Measurements from ENCODE around the gene MS4A7.

Gene MS4A7

GRCh38 chr11:60371386-60371785 lies 6.9 kb upstream of the MS4A7 start:
- DNase-seq (ENCODE audit: low spot score), result no peak

GRCh38 chr11:60371854-60372253 lies 6.5 kb upstream of the MS4A7 start:
- no peak for DNase-seq (ENCODE audit: low spot score)

- DNase-seq (ENCODE audit: low spot score), result no peak
Observed at GRCh38 chr11:60372767-60373166, 5.6 kb upstream of the MS4A7 start.

- no peak for DNase-seq (ENCODE audit: low spot score)
Observed at GRCh38 chr11:60375316-60375715, 3.0 kb upstream of the MS4A7 start.

- no peak for DNase-seq (ENCODE audit: low spot score)
Observed at GRCh38 chr11:60376601-60377000, 1.7 kb upstream of the MS4A7 start.

GRCh38 chr11:60377401-60378136 lies 763 bp upstream of the MS4A7 start:
- DNase-seq (ENCODE audit: low spot score), result no peak

GRCh38 chr11:60389279-60389910 lies 11.1 kb downstream of the MS4A7 start:
- DNase-seq (ENCODE audit: low spot score), result no peak

- DNase-seq (ENCODE audit: low spot score), result no peak
Observed at GRCh38 chr11:60390419-60390818, 12.1 kb downstream of the MS4A7 start.

- DNase-seq (ENCODE audit: low spot score), result no peak
Observed at GRCh38 chr11:60392361-60392760, 14.0 kb downstream of the MS4A7 start.

- DNase-seq (ENCODE audit: low spot score), result no peak
Observed at GRCh38 chr11:60393016-60393415, 14.7 kb downstream of the MS4A7 start.

- no peak for DNase-seq (ENCODE audit: low spot score)
Observed at GRCh38 chr11:60394666-60395380, 16.5 kb downstream of the MS4A7 start.

- no peak for DNase-seq (ENCODE audit: low spot score)
Observed at GRCh38 chr11:60396382-60396781, 18.1 kb downstream of the MS4A7 start, which contains the start of gene MS4A14. Gene MS4A14 (plus strand): TSS chr11:60396459. CDS start chr11:60396579, 120 bp downstream.

GRCh38 chr11:60396799-60397198 lies 18.5 kb downstream of the MS4A7 start:
- DNase-seq (ENCODE audit: low spot score), result no peak

GRCh38 chr11:60420015-60420414 lies 41.7 kb downstream of the MS4A7 start:
- DNase-seq (ENCODE audit: low spot score), result no peak

GRCh38 chr11:60422609-60423008 lies 44.3 kb downstream of the MS4A7 start:
- no peak for DNase-seq (ENCODE audit: low spot score)

- no peak for DNase-seq (ENCODE audit: low spot score)
Observed at GRCh38 chr11:60428517-60428916, 50.2 kb downstream of the MS4A7 start.

GRCh38 chr11:60429272-60429671 lies 50.9 kb downstream of the MS4A7 start, which contains the start of gene MS4A5:
Gene MS4A5 (plus strand): TSS chr11:60429572. CDS start chr11:60429675, 103 bp downstream.
- no peak for DNase-seq (ENCODE audit: low spot score)

GRCh38 chr11:60431251-60431650 lies 52.9 kb downstream of the MS4A7 start:
- no peak for DNase-seq (ENCODE audit: low spot score)

- no peak for DNase-seq (ENCODE audit: low spot score)
Observed at GRCh38 chr11:60433401-60433800, 55.1 kb downstream of the MS4A7 start.
